Measurements from ENCODE around the gene SESN3. TPM values are rescaled to one million over a fixed set of nuclear protein-coding genes. Genes with fewer than 3 reads are reported as not detected.

Gene SESN3
- total RNA-seq, 6 experiments from 2014 or later = 2.8 to 8.8 (median 5.5) TPM

GRCh38 chr11:95264881-95265280 lies 33.9 kb upstream of the SESN3 start:
- intact Hi-C loops (cut with DNase I) = no loop called here
- Histone ChIP-seq H3K4me3 (no peak overlapping the region), H3K4me1 (peaks cover 0 to 24% (median 6%) of the 10 kb centered on the region in 4 donors), H3K27ac (no peak overlapping the region), H3K36me3 (no peaks in the 10 kb centered on the region), H3K27me3 (no peaks in the 10 kb centered on the region), H3K9me3 (no peaks in the 10 kb centered on the region)
- no peak for DNase-seq
- TF ChIP-seq, protein P1, sequence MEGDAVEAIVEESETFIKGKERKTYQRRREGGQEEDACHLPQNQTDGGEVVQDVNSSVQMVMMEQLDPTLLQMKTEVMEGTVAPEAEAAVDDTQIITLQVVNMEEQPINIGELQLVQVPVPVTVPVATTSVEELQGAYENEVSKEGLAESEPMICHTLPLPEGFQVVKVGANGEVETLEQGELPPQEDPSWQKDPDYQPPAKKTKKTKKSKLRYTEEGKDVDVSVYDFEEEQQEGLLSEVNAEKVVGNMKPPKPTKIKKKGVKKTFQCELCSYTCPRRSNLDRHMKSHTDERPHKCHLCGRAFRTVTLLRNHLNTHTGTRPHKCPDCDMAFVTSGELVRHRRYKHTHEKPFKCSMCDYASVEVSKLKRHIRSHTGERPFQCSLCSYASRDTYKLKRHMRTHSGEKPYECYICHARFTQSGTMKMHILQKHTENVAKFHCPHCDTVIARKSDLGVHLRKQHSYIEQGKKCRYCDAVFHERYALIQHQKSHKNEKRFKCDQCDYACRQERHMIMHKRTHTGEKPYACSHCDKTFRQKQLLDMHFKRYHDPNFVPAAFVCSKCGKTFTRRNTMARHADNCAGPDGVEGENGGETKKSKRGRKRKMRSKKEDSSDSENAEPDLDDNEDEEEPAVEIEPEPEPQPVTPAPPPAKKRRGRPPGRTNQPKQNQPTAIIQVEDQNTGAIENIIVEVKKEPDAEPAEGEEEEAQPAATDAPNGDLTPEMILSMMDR (IDR thresholded peaks at IDR 0.05) = no peak
- TF ChIP-seq POLR2A (IDR thresholded peaks at IDR 0.05) = no peak
- ATAC-seq = no peak
- 82% methylated on average over 8 of the region's 8 CpGs for WGBS (ENCODE audit: insufficient coverage, low coverage, low lambda C conversion rate, missing lambda C conversion rate)

DNA sequence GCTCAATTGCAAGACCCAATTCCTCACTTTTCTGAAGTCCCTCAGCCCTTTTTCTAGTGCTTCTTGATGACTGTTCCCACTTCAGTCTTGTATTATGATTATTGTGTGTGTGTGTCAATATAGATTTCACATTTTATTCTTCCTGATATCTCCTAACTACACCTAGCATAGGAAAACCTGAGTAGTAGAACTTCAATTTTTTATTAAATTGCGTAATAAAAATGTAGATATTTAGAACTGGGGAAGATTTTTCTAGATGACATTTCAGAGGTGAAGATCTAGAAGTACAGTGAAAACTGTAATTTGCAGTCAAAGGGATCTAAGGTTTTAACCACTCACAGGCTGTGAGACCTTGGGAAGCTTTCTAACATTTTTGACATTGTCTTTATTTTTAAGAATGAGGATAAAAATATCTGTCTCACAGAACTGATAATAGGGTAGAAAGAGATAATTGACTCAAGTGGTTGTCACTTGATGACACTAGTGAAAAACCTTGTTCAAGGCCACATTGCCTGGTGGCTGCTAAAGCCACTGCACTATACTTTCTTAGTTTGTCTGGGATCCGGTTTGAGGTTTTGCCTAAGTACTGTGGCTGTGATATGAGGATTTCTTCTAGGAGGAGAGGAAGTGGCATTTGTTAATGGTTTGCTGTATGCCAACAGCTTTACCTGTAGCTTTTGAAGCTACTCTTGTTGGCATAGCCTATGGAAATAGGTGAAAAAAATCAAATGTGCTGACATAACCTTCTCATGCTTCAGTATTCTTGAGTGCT lies 32.2 kb upstream of the SESN3 start:
- WGBS (ENCODE audit: insufficient coverage, low coverage, low lambda C conversion rate, missing lambda C conversion rate) = 80% methylated on average over 2 of the region's 2 CpGs
- Histone ChIP-seq H3K4me1 (peaks cover 0 to 15% (median 4%) of the 10 kb centered on the region in 4 donors), H3K27me3 (no peaks in the 10 kb centered on the region), H3K9me3 (no peaks in the 10 kb centered on the region), H3K27ac (no peak overlapping the region), H3K4me3 (no peak overlapping the region), H3K36me3 (no peaks in the 10 kb centered on the region)
- no peak for TF ChIP-seq POLR2A (IDR thresholded peaks at IDR 0.05)
- TF ChIP-seq, protein P1 (IDR thresholded peaks at IDR 0.05) = no peak
- ATAC-seq (no peak), DNase-seq (no peak)
- intact Hi-C loops (cut with DNase I) = no loop called here

DNA sequence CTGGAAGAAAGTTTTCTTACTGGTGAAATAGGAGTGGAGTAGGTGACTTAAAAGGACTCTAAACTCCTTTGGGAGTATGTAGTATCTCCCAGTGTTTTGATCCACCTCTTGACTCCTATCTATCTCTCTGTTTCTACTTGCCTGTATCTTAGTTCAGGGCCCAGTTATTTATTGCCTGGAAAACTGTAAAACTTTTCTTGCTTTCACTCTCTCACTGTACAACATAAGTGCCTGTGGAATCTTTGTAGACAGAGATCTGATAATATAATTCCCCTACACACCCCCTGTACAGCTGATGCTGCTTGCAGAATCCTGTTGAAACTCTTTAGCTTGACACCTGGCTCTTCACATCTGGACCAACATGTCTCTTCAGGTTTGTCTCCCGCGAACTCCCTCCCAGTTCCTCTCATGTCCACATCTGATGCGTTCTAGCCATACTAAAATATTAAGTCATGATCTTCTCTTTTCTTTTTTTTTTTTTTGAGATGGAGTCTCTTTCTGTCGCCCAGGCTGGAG lies 26.5 kb upstream of the SESN3 start:
- 74% methylated on average over 4 of the region's 4 CpGs for WGBS (ENCODE audit: insufficient coverage, low coverage, low lambda C conversion rate, missing lambda C conversion rate)
- Histone ChIP-seq H3K36me3 (no peaks in the 10 kb centered on the region), H3K27me3 (no peaks in the 10 kb centered on the region), H3K4me1 (no peaks in the 10 kb centered on the region), H3K9me3 (no peaks in the 10 kb centered on the region), H3K4me3 (no peak overlapping the region), H3K27ac (no peak overlapping the region)
- intact Hi-C loops (cut with DNase I) = no loop called here
- no peak for ATAC-seq
- TF ChIP-seq POLR2A (IDR thresholded peaks at IDR 0.05) = no peak
- TF ChIP-seq, protein P1 (IDR thresholded peaks at IDR 0.05) = no peak
- DNase-seq = no peak

DNA sequence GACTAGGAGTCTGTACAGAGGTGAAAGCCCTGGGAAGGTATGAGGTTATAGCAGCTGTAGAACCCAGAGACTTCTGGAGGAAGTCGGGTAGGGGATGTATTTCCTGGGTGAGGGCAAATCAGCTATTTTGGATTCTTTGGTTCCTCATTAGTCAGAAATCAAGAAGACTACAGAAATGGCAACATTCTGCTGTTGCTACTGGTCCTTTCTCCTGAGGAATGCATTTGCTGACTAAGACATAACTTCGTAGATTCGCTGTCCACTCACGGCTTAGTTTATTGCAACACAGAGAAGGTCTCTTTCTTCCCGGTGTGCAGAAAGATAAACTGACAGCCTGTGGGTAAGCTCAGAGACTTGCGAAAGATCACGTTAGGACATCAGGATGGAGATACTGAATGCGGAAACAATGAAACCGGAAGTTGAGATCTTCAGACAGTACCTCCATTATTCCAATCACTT lies 25.3 kb upstream of the SESN3 start:
- TF ChIP-seq POLR2A (IDR thresholded peaks at IDR 0.05) = no peak
- TF ChIP-seq, protein P1 (IDR thresholded peaks at IDR 0.05) = no peak
- H3K36me3 ChIP-seq = no peaks in the 10 kb centered on the region
- H3K9me3 ChIP-seq = no peaks in the 10 kb centered on the region
- peak; percentile 22 to 47 (median 44) for ATAC-seq
- H3K27ac ChIP-seq = peak overlapping the region in 1 of 3 donors; percentile 7
- H3K27me3 ChIP-seq = no peaks in the 10 kb centered on the region
- no peaks in the 10 kb centered on the region for H3K4me1 ChIP-seq
- H3K4me3 ChIP-seq = no peak overlapping the region
- WGBS (ENCODE audit: insufficient coverage, low coverage, low lambda C conversion rate, missing lambda C conversion rate) = 49% methylated on average over 9 of the region's 9 CpGs
- intact Hi-C loops (cut with DNase I) = no loop called here
- DNase-seq = no peak

All from right lobe of liver (tissue), 6 donors.